Stimulated activated CD8-positive, alpha-beta memory T cell treated with anti-CD3 and anti-CD28 coated beads, Interleukin-4, amount 100 ng/mL, for 1 hour (primary cell): ENCODE measurements around the gene QRFP.

Source experiments
- DNase-seq, 2 donors: peaks; one replicate each; pipeline ENCODE4 v3.0.0-alpha.2; 2020; ENCODE audit warnings: low read depth in 2 of 2, low spot score in 1 of 2

Gene QRFP

DNA sequence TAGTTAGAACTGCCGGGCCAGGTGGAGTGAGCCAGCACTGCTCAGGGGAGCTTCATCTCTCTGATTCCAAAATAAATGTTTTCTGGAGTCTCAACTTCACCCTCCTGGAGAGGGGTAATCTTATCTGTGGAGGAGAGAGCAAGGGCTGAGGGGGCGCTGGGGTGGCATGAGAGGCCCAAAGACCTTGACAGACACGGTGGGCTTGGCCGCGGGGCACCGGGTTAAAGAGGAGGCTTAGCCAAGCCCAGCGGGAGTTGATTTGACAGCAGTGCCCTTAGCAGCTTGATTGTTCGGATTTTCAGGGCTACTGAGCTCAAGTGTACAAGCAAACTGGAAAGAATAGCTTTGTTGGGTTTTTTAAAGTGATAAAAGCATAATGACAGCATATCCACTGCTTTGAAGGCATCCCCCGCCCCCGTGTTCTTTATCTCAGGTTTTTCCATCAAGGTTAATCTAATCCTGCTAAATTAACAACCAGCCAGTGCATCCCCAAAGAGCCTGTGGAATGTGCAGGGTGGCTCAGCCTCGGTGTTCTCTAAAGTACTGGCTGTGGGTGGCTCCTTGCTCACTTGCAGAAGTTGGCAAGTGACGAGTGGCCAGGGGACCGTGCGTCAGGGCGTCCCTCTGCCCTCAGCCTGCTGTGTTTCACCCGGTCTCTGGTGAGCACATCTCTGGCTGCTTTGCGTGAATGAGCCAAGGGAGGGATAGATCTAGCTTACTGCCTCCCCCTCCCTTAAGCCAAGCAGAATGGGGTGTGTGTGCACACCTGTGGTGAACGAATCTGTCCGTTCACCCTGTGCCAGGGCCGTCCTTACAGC, 5.5 kb downstream of the QRFP start:
- no peak for DNase-seq

DNA sequence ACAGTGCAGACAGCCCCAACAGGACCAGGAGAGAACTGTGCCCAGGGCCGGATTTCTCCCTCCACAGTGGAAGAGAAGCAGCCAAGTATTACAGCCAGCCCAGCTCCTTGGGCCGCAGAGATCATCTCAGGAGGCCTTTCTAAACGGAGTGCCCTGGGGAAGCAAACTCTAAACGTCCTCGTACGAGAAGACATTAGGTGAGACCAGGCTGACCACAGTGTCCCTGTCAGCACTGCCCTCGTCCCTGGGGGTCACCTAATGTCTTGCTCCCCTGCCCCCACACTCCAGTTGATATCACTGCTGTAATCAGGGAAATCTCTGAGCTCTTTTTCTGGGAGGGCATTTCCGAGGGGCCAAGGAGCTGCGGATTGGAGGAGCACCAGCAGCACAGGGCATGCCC, 6.5 kb downstream of the QRFP start:
- DNase-seq: no peak

DNA sequence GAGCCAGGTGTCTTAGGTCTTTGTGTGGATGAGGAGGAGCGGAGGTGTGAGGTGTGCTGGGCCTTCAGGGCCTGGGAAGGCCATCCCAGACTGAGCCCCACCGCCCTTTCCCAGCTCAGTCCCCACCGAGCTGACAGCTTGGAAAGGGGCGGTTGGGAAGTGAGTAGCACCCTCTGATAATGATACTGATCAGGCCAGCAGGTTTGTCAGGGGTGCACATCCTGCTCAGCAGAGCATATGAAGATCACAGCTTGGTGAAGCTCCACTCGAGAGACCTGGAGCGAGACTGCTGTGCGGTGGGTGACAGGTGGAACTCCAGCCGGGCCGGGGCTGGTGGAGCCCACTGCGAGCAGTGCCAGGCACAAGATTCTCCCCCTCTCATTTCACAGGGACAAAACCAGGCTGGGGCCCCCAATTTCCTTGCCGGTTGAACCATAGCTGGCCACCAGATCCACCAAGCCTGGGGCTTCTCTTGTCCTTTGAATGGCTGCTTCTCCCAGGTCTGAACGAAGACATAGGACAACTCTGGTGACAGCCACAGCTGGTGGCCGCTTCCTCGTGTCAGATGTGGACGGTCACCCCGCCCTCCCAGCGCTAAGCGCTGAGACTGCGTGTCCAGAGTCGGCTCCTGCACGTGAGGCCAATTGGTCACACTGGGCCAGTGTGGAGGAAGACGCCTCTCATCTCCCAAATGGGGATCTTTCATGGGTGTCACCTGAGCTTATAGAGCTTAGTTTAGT, 8.3 kb downstream of the QRFP start:
- no peak for DNase-seq

DNA sequence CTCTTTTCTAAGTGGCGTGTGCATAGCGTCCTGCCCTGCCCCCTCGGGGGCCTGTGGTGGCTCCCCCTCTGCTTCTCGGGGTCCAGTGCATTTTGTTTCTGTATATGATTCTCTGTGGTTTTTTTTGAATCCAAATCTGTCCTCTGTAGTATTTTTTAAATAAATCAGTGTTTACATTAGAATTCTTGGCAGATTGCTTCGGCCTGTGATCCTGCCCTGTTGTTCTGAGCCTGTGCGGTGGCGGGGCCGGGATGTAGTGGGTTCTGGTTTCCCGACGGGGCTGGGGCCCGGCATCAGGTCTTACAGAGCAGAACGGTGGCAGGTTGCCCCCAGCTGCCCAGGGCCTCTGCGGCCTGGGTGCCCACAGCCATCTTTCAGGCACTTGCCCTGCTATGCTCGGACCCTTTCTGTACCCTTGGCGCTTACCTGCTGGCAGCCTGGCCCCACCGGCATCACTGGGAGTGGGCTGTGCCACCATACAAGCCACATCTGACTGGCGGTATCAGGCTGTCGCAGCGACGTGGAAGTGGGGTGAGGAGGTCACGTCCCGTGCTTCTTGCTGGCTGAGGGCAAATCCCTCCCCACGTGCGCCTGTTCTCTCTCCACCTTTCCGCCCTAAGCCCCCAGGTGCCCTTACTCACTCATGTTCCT, 9.0 kb downstream of the QRFP start:
- no peak for DNase-seq

DNA sequence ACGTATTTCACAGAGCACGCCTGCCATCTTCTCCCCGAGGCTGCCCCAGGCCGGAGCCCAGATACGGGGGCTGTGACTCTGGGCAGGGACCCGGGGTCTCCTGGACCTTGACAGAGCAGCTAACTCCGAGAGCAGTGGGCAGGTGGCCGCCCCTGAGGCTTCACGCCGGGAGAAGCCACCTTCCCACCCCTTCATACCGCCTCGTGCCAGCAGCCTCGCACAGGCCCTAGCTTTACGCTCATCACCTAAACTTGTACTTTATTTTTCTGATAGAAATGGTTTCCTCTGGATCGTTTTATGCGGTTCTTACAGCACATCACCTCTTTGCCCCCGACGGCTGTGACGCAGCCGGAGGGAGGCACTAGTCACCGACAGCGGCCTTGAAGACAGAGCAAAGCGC, 9.6 kb downstream of the QRFP start:
- DNase-seq: no peak

DNA sequence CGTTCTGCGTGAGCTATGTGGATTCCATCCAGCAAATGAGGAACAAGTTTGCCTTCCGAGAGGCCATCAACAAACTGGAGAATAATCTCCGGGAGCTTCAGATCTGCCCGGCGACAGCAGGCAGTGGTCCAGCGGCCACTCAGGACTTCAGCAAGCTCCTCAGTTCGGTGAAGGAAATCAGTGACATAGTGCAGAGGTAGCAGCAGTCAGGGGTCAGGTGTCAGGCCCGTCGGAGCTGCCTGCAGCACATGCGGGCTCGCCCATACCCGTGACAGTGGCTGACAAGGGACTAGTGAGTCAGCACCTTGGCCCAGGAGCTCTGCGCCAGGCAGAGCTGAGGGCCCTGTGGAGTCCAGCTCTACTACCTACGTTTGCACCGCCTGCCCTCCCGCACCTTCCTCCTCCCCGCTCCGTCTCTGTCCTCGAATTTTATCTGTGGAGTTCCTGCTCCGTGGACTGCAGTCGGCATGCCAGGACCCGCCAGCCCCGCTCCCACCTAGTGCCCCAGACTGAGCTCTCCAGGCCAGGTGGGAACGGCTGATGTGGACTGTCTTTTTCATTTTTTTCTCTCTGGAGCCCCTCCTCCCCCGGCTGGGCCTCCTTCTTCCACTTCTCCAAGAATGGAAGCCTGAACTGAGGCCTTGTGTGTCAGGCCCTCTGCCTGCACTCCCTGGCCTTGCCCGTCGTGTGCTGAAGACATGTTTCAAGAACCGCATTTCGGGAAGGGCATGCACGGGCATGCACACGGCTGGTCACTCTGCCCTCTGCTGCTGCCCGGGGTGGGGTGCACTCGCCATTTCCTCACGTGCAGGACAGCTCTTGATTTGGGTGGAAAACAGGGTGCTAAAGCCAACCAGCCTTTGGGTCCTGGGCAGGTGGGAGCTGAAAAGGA, 10.9 kb downstream of the QRFP start:
- no peak for DNase-seq

DNA sequence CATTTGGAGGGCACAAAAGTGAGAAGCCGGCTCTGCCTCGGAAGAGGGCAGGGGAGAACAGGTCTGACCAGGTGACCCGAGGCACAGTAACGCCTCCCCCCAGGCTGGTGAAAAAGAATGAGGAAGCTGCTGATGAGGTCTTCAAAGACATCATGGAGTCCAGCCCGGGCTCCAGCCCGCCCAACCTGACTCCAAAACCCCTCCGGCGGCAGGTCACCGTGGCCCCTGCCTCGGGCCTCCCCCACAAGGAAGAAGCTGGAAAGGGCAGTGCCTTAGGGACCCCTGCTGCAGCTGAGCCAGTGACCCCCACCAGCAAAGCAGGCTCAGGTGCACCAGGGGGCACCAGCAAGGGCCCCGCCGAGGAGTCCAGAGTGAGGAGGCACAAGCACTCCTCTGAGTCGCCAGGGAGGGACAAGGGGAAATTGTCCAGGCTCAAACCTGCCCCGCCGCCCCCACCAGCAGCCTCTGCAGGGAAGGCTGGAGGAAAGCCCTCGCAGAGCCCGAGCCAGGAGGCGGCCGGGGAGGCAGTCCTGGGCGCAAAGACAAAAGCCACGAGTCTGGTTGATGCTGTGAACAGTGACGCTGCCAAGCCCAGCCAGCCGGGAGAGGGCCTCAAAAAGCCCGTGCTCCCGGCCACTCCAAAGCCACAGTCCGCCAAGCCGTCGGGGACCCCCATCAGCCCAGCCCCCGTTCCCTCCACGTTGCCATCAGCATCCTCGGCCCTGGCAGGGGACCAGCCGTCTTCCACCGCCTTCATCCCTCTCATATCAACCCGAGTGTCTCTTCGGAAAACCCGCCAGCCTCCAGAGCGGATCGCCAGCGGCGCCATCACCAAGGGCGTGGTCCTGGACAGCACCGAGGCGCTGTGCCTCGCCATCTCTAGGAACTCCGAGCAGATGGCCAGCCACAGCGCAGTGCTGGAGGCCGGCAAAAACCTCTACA, 11.8 kb downstream of the QRFP start:
- DNase-seq: no peak

DNA sequence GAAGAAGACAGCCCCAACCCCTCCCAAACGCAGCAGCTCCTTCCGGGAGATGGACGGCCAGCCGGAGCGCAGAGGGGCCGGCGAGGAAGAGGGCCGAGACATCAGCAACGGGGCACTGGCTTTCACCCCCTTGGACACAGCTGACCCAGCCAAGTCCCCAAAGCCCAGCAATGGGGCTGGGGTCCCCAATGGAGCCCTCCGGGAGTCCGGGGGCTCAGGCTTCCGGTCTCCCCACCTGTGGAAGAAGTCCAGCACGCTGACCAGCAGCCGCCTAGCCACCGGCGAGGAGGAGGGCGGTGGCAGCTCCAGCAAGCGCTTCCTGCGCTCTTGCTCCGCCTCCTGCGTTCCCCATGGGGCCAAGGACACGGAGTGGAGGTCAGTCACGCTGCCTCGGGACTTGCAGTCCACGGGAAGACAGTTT, 12.5 kb downstream of the QRFP start:
- no peak for DNase-seq

DNA sequence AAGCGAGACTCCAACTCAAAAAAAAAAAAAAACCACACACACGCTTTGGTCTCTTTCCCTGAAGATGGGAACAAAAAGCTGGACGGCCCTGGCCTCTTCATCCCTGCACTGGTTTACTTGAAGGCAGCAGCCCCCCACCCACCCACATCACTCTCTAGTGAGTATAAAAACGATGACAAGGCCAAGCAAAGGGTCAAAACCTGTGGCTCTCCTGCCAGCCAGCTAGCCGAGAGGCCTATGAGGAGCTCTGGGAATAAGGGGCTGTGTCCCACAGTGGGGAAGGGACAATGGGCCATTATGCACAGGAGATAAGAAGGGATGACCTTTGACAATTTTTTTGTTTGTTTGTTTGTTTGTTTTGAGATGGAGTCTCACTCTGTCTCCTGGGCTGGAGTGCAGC, 13.1 kb downstream of the QRFP start:
- DNase-seq: no peak

DNA sequence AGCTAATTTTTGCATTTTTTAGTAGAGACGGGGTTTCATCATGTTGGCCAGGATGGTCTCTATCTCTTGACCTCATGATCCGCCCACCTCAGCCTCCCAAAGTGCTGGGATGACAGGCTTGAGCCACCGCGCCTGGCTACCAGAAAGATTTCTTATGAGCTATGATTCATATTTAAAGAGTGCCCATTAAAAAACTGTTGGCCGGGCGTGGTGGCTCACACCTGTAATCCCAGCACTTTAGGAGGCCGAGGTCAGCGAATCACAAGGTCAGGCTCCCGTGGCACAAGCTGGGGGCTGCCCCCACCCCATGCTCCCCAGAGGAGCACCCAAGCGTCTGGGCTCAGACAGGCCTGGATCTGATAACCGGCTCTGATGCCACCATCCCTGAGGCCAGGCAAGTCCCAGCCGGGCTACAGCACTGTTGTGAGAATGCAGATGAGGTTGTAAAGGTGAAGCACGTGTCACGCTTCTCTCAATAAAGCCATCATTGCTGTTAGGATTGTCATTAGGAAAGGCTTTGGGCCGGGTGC, 13.9 kb downstream of the QRFP start:
- DNase-seq: no peak

DNA sequence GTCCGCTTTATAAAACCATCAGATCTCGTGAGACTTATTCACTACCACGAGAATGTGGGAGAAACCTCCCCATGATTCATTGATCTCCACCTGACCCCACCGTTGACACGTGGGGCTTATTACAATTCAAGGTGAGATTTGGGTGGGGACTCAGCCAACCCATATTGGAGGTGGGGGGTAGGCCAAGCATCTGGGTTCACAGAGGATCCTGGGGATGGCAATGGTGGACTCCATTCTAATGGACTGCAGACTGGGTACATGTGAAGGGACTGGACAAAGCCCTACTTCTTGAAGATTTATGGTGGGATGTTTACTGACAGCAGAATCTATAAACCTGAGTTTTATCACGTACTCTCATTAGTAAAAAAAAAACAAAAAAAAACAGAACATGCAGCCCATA, 15.1 kb downstream of the QRFP start:
- no peak for DNase-seq

DNA sequence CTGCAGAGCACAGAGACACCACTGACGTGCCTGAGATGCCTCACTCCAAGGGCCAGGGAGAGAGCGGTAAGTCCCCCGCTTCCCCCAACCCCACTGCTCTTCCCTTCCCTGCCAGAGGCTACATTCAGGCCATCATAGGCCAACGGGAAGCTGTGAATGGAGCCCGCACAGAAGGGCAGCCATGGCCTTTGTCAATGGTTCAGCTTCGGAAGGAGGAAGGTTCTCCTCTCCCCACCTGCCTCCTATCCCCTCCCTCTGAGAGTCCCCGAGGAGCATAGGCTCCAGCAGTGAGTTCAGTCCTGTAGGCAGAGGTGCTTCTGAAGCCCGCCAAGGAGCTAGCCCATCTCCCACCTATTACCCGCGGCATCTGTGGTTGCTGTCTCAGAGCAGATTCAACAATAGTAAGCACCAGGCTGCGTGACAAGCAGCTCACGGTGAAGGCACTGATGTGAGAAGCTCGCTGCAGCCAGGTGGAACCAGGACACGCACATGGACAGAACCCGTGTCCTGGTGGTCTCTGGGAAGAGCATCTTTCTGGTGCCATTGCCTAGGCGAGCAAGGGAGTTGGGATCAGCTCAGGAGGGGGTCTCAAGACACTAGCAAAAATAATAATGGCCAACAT, 15.9 kb downstream of the QRFP start:
- no peak for DNase-seq

DNA sequence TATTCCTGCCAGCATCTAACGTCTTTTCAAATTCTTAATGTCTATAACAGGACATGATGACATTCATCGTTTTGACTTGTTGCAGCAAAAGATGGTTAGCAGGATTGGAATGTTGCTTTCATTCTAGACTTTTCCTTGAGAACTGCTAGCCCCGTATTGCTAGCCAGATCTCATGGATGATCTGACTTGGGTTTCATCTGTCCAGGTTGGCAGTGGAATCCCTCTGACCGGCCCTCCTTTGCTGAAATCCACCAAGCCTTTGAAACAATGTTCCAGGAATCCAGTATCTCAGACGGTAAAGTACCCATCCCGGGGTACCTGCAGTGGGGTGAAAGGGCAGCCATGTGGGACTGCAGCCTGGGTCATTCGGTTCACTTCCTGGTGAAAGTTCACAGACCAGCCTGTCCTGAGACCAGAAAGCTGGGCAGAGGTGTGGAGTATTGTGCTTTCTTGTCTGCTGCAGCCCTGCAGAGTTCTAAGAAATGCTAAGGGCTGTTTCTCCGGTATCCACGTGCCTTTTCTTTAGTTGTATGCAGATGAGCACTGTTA, 16.7 kb downstream of the QRFP start:
- no peak for DNase-seq

DNA sequence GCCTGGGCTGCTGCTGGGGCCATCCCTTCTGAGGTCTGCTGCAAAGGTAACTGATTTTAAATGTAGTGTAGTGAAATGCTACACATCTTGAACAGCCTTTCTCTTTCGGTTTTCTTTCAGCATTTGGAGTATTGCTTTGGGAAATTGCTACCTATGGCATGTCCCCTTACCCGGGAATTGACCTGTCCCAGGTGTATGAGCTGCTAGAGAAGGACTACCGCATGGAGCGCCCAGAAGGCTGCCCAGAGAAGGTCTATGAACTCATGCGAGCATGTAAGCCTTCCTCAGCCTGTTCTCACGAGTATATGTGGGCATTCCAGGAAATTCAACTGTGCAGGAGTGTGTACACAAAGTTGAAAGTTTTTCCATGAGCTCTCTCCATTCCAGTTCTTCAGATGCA, 18.3 kb downstream of the QRFP start:
- DNase-seq: no peak

DNA sequence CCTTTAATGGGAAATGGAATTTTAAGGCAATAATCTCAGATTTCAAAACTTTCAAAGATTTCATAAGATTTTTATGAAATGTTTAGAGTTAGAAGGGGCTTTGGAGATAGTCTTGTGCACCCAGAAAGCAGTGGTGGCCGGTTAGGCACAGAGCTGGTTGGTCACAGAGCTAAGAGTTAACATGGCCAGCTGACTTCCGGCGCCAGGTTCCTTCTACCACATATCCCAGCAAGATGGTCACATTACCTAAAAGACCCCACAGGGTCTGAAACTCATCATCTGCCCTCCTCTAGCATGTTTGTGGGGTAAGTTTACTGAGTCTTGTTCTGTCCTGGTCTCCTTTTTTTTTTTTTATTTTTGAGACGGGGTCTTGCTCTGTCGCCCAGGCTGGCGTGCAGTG, 19.3 kb downstream of the QRFP start:
- no peak for DNase-seq

DNA sequence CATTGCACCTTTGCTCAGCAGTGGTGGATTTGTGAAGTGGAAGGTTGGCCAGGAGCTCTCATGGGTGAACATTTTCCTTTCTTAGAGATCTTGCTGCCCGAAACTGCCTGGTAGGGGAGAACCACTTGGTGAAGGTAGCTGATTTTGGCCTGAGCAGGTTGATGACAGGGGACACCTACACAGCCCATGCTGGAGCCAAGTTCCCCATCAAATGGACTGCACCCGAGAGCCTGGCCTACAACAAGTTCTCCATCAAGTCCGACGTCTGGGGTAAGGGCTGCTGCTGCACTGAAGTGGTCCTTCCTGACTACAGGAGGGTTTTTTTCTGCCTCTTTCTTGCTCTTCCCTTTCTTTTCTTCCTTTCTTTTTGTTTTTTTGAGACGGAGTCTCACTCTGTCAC, 21.8 kb downstream of the QRFP start:
- DNase-seq: no peak

DNA sequence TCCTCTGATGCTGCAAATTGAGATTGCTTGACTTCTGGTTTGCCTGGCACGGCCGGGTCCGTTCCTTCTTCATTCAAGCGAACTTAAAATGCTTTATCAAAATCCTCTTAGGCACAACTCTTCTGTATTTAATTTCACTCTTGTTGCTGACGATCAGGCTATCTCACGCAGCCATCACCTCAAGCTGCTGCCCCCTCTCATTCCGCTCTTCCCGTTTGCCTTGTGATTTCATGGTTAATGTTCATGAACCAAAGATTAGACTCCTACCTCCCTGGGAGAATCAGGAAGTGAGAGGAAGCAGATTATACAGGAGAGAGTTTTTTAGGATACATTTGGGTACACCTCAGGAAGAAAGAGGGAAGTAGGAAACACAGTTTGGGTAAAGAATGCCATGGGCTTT, 22.6 kb downstream of the QRFP start:
- no peak for DNase-seq

DNA sequence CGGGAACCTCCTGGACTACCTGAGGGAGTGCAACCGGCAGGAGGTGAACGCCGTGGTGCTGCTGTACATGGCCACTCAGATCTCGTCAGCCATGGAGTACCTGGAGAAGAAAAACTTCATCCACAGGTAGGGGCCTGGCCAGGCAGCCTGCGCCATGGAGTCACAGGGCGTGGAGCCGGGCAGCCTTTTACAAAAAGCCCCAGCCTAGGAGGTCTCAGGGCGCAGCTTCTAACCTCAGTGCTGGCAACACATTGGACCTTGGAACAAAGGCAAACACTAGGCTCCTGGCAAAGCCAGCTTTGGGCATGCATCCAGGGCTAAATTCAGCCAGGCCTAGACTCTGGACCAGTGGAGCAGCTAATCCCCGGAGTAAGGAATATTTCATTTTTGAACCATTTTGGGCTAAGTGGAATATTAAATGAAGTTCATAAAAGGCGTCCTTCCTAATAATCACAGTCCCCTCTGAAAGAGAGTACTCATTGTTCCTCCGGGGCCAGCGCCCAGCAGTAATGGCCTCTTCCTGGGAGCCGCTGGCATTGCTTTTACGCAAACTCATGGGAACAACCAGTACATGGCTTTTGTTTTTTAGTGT, 23.6 kb downstream of the QRFP start:
- no peak for DNase-seq

DNA sequence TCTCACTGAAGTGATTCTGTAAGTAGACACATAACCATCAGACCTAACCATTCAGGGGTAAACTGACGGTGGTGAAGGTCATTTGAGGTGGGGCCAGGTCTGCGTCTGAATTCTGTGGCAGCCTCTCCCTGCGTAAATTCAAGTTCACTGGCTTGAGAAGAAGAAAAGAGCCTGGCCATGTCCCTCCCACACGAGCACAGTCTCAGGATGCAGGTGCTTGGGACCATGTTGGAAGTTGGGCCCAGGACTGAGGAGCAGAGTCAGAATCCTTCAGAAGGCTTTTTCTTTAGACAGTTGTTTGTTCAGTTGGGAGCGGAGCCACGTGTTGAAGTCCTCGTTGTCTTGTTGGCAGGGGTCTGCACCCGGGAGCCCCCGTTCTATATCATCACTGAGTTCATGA, 24.1 kb downstream of the QRFP start:
- no peak for DNase-seq
